Measurements from ENCODE around the gene SCIN.
"Not testable (repeated sequence)": the region's sequence is repeated elsewhere in the genome, so short reads cannot be mapped to it uniquely, and the experiment has no call there.

Gene SCIN

DNA sequence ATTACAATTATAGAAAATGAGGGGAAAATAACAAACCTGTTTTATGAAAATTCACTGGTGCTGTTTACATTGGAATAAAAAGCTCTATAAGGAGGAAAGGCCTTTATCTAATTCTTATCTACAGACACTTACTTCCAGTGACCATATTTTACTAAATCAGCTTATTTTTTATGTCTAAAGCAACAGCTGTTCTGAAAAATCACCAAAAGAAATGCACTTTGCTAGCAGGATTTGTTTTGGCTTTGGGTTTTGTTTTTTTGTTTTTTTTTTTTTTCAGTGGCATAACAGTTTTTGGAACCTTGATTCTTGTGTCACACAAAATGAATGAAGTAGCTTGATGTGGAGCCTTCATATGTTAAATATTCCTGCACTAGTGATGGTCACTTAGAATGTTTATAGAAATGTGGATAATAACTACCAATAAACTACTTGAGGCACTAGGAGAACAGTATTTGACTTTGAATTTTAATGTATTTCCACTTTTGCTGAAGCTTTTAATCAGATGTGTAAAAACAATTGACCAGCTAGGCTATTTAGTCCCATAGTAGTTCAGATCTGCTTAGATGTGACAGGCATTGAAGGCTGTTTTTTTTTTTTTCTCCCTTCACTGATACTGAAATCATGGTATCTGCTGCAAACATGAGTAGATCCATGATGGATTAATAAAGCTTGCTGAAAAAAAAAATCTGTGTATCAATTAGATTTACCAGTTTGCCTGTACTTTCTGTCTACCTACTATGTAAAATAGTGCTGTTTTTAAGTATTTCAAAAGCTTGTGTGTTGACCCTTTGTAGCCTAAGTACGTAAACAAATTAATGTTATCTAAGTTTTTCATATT lies 119.7 kb downstream of the SCIN start:
- Mint-ChIP-seq H3K36me3 (ENCODE audit: low read depth) (peaks cover 7% of the 10 kb centered on the region), H3K27ac (no peak overlapping the region), H3K4me1 (ENCODE audit: low read depth) (peaks cover 36% of the 10 kb centered on the region), H3K9me3 (no peaks in the 10 kb centered on the region), H3K27me3 (ENCODE audit: low read depth) (no peaks in the 10 kb centered on the region), H3K4me3 (no peak overlapping the region)

DNA sequence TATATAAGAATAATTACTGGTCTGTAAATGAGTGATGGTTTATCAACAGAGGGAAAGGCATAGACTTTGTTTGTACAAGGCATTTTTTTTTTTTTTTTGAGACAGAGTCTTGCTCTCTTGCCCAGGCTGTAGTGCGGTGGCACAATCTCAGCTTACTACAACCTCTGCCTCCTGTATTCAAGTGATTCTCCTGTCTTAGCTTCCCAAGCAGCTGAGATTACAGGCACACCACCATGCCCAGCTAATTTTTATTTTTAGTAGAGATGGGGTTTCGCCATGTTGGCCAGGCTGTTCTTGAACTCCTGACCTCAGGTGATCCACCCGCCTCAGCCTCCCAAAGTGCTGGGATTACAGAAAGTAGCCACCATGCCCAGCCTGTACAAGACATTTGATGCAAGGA lies 120.9 kb downstream of the SCIN start:
- H3K27ac Mint-ChIP-seq; H3K9me3 Mint-ChIP-seq; H3K36me3 Mint-ChIP-seq (ENCODE audit: low read depth); H3K27me3 Mint-ChIP-seq (ENCODE audit: low read depth); H3K4me3 Mint-ChIP-seq: not testable (repeated sequence)
- peaks cover 27% of the 10 kb centered on the region for H3K4me1 Mint-ChIP-seq (ENCODE audit: low read depth)

DNA sequence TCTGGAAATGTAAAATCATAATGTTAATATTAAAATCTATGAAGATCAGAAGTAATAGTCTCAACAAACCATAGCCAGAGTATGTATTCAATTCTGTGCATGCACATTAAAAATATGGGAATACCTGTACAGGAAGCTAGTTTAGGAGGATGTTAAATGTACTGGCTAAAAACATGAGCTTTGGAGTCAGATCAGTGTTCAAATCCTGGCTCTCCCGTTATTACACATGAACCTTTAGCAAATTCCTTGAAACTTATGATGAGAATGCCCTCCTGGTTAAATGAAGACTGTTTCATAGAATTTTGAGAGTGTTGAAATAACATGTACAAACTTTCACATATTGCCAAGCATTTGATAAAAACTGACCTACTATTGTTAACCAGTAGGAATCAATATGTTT lies 121.5 kb downstream of the SCIN start:
- H3K27ac Mint-ChIP-seq, result no peak overlapping the region
- H3K4me1 Mint-ChIP-seq (ENCODE audit: low read depth), result peaks cover 26% of the 10 kb centered on the region
- H3K27me3 Mint-ChIP-seq (ENCODE audit: low read depth), result no peaks in the 10 kb centered on the region

GRCh38 chr7:12692479-12693259 lies 122.1 kb downstream of the SCIN start:
- Mint-ChIP-seq H3K27ac (no peak overlapping the region), H3K36me3 (ENCODE audit: low read depth) (peaks cover 5% of the 10 kb centered on the region)

More for the DNA sequence above, 121.5 kb downstream of the SCIN start:
- H3K9me3 Mint-ChIP-seq, result no peaks in the 10 kb centered on the region
- peaks cover 7% of the 10 kb centered on the region for H3K36me3 Mint-ChIP-seq (ENCODE audit: low read depth)
- no peak overlapping the region for H3K4me3 Mint-ChIP-seq

DNA sequence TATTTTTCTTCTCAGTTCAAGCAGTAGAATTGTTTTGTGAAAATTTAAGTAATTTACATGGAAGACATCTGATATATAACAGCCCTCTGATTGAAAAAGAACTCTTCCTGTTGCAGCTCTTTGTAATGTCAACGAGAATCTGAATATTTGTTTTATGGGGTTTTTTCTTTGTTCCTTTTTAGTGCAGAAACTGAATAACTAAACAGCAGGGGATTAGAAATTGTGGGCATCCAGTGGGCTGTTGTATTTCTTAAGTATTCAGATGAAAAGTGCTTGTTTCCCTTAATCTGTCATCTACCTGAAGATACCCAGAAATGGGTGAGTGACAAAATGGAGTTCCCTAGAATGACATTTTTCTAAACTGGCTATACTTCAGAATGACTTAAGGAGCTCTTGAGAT lies 124.3 kb downstream of the SCIN start:
- H3K27me3 Mint-ChIP-seq (ENCODE audit: low read depth), result no peaks in the 10 kb centered on the region
- H3K9me3 Mint-ChIP-seq, result no peaks in the 10 kb centered on the region
- no peak overlapping the region for H3K4me3 Mint-ChIP-seq
- H3K27ac Mint-ChIP-seq, result no peak overlapping the region
- peaks cover 1% of the 10 kb centered on the region for H3K36me3 Mint-ChIP-seq (ENCODE audit: low read depth)
- H3K4me1 Mint-ChIP-seq (ENCODE audit: low read depth), result peaks cover 10% of the 10 kb centered on the region

More at GRCh38 chr7:12692479-12693259, 122.1 kb downstream of the SCIN start:
- Mint-ChIP-seq H3K9me3 (no peaks in the 10 kb centered on the region), H3K27me3 (ENCODE audit: low read depth) (no peaks in the 10 kb centered on the region), H3K4me3 (no peak overlapping the region), H3K4me1 (ENCODE audit: low read depth) (peaks cover 22% of the 10 kb centered on the region)

- H3K4me3 Mint-ChIP-seq, result no peak overlapping the region
- H3K27ac Mint-ChIP-seq, result no peak overlapping the region
- H3K36me3 Mint-ChIP-seq (ENCODE audit: low read depth), result peaks cover 1% of the 10 kb centered on the region
- no peaks in the 10 kb centered on the region for H3K27me3 Mint-ChIP-seq (ENCODE audit: low read depth)
- H3K4me1 Mint-ChIP-seq (ENCODE audit: low read depth), result peaks cover 10% of the 10 kb centered on the region
- no peaks in the 10 kb centered on the region for H3K9me3 Mint-ChIP-seq
These were observed 125.4 kb downstream of the SCIN start for GRCh38 chr7:12695965-12696364.

- no peak overlapping the region for H3K27ac Mint-ChIP-seq
- H3K36me3 Mint-ChIP-seq (ENCODE audit: low read depth), result no peaks in the 10 kb centered on the region
- H3K9me3 Mint-ChIP-seq, result peaks cover 4% of the 10 kb centered on the region
- no peaks in the 10 kb centered on the region for H3K27me3 Mint-ChIP-seq (ENCODE audit: low read depth)
- no peak overlapping the region for H3K4me3 Mint-ChIP-seq
- peaks cover 2% of the 10 kb centered on the region for H3K4me1 Mint-ChIP-seq (ENCODE audit: low read depth)
These were observed 128.8 kb downstream of the SCIN start for GRCh38 chr7:12699299-12699698.

DNA sequence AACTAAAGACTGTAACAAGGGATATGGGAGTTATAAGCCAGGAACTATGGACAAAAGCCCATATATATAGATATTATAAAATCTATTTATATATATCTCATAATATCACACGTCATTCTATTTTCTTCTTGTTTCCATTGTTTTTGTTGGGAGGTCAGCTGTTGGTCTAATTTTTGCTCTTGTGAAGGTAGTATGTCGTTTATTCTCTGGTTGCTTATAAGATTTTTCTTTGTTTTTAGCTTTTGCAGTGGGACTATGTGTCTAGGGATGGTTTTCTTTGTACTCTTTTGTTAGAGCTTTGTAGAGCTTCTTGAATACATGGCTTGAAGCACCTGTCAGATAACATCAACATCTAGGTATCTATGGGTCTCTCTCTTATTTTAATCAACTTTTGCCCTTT lies 130.9 kb downstream of the SCIN start:
- Mint-ChIP-seq H3K4me3 (no peak overlapping the region), H3K4me1 (ENCODE audit: low read depth) (no peaks in the 10 kb centered on the region), H3K27me3 (ENCODE audit: low read depth) (no peaks in the 10 kb centered on the region), H3K9me3 (peaks cover 4% of the 10 kb centered on the region), H3K27ac (no peak overlapping the region), H3K36me3 (ENCODE audit: low read depth) (no peaks in the 10 kb centered on the region)

- H3K4me1 Mint-ChIP-seq (ENCODE audit: low read depth), result no peaks in the 10 kb centered on the region
- peaks cover 4% of the 10 kb centered on the region for H3K9me3 Mint-ChIP-seq
These were observed 133.4 kb downstream of the SCIN start for GRCh38 chr7:12703881-12704280.

GRCh38 chr7:12705878-12706277 lies 135.4 kb downstream of the SCIN start:
- Mint-ChIP-seq H3K9me3 (peaks cover 4% of the 10 kb centered on the region), H3K27me3 (ENCODE audit: low read depth) (no peaks in the 10 kb centered on the region), H3K4me1 (ENCODE audit: low read depth) (no peaks in the 10 kb centered on the region), H3K36me3 (ENCODE audit: low read depth) (no peaks in the 10 kb centered on the region), H3K4me3 (no peak overlapping the region), H3K27ac (no peak overlapping the region)

More at GRCh38 chr7:12703881-12704280, 133.4 kb downstream of the SCIN start:
- Mint-ChIP-seq H3K27me3 (ENCODE audit: low read depth) (no peaks in the 10 kb centered on the region), H3K4me3 (no peak overlapping the region), H3K36me3 (ENCODE audit: low read depth) (no peaks in the 10 kb centered on the region), H3K27ac (no peak overlapping the region)

GRCh38 chr7:12706900-12707536 lies 136.5 kb downstream of the SCIN start:
- Mint-ChIP-seq H3K4me3 (no peak overlapping the region), H3K9me3 (no peaks in the 10 kb centered on the region), H3K27me3 (ENCODE audit: low read depth) (no peaks in the 10 kb centered on the region), H3K27ac (no peak overlapping the region), H3K4me1 (ENCODE audit: low read depth) (no peaks in the 10 kb centered on the region), H3K36me3 (ENCODE audit: low read depth) (no peaks in the 10 kb centered on the region)

GRCh38 chr7:12708314-12708713 lies 137.8 kb downstream of the SCIN start:
- H3K4me3 Mint-ChIP-seq, result no peak overlapping the region
- H3K27ac Mint-ChIP-seq, result no peak overlapping the region
- H3K4me1 Mint-ChIP-seq (ENCODE audit: low read depth), result no peaks in the 10 kb centered on the region
- no peaks in the 10 kb centered on the region for H3K36me3 Mint-ChIP-seq (ENCODE audit: low read depth)
- no peaks in the 10 kb centered on the region for H3K9me3 Mint-ChIP-seq
- H3K27me3 Mint-ChIP-seq (ENCODE audit: low read depth), result no peaks in the 10 kb centered on the region

Measured in T-helper 1 cell treated with Interleukin-12 subunit alpha and Interleukin-12 subunit beta and Interleukin-4 antibody, amounts not matched to agents 30 μg/mL and 1 μg/mL, for 36 hours (primary cell).